ENCODE measurements around the gene TSEN15. TPM values are rescaled to one million over a fixed set of nuclear protein-coding genes. Genes with fewer than 3 reads are reported as not detected.

Gene TSEN15
- total RNA-seq, 1 donor from 2014 or later, result 19.6 TPM

DNA sequence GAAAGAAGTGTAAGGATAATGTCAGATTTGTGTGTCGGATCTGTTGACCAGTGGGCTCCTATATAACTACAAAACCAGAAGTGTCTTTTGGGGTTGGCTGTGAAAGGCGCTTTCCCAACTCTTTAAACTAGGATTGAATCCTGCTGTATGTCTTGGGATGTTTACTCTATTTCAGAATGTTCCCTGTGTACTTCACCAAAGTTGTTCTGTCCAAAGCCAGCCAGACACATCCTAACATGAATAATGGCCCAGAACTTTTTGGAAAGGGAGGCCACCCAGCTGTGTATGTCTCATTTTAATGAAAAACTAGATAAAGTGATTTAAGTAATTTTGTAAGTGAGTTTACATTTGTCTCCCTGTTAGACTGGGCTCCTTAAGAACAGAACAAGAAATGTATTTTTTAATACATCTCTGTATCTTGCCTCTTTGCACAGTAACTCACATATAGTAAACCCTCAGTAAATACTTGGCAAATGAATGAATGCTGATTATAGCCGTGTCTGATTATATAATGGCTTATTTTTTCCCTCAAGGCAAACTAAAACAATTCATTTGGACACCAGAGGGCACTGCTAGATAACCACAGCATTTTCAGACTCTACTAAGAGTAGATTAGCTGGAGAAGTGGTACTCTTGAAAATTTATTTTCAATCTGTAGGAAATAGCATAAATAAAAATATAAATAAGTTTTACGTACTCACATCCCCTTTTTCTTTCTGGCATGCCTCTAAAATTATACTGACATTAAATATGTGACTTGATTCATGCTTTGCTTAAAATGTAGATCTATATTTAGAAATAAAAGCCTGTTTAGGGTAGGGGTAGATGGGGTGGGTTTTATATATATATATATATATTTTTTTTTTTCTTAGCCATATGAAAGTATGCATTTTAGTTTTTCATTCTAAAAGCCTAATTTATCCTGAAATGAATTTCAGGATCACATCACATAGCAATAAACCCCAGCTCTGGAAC, 23.8 kb downstream of the TSEN15 start:
- TF ChIP-seq, protein P1, sequence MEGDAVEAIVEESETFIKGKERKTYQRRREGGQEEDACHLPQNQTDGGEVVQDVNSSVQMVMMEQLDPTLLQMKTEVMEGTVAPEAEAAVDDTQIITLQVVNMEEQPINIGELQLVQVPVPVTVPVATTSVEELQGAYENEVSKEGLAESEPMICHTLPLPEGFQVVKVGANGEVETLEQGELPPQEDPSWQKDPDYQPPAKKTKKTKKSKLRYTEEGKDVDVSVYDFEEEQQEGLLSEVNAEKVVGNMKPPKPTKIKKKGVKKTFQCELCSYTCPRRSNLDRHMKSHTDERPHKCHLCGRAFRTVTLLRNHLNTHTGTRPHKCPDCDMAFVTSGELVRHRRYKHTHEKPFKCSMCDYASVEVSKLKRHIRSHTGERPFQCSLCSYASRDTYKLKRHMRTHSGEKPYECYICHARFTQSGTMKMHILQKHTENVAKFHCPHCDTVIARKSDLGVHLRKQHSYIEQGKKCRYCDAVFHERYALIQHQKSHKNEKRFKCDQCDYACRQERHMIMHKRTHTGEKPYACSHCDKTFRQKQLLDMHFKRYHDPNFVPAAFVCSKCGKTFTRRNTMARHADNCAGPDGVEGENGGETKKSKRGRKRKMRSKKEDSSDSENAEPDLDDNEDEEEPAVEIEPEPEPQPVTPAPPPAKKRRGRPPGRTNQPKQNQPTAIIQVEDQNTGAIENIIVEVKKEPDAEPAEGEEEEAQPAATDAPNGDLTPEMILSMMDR (IDR thresholded peaks at IDR 0.05; ENCODE audit: unreplicated experiment), result peak; percentile 64
- Mint-ChIP-seq H3K27me3 (ENCODE audit: unreplicated experiment) (no peaks in the 10 kb centered on the region), H3K4me1 (ENCODE audit: unreplicated experiment) (no peaks in the 10 kb centered on the region), H3K4me3 (ENCODE audit: unreplicated experiment) (no peak overlapping the region), H3K27ac (ENCODE audit: unreplicated experiment) (no peak overlapping the region), H3K36me3 (ENCODE audit: low read depth, unreplicated experiment) (no peaks in the 10 kb centered on the region), H3K9me3 (ENCODE audit: unreplicated experiment) (no peaks in the 10 kb centered on the region)
- DNase-seq (ENCODE audit: low spot score), result peak; percentile 33

DNA sequence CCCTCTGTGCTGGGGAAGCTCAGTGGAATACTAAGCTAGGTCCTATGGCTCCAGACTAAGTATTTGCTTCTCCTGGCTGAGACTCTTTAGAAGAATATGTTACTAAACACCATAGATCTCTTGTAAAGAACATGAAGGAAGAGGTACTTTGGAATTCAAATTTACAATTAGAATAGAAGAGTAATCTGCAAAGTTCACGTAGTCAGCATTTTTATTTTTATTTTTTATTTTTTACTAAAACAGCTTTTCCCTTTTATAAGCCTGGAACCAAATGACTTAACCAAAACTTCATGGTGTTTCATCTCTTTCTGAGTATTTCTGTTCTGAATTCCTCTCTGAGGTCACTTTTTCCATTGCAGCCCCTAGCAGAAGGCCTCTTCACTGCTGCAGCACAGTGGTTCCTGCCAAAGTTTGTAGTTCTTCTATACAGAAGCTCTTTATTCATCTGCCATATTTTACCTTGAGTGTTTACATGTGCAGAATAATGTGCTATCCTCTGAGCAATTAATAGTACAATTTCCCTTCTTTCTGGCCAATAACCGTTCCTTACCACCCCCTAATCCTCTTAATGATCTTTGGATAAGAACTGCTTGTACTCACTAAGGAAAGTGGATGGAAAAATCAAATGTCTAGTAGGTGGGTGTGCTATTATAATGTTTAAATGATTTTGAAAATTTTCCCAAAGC, 27.2 kb downstream of the TSEN15 start:
- no peak for DNase-seq (ENCODE audit: low spot score)
- Mint-ChIP-seq H3K4me3 (ENCODE audit: unreplicated experiment) (no peak overlapping the region), H3K27ac (ENCODE audit: unreplicated experiment) (no peak overlapping the region), H3K27me3 (ENCODE audit: unreplicated experiment) (no peaks in the 10 kb centered on the region), H3K9me3 (ENCODE audit: unreplicated experiment) (no peaks in the 10 kb centered on the region), H3K4me1 (ENCODE audit: unreplicated experiment) (no peaks in the 10 kb centered on the region), H3K36me3 (ENCODE audit: low read depth, unreplicated experiment) (no peaks in the 10 kb centered on the region)
- TF ChIP-seq, protein P1 (IDR thresholded peaks at IDR 0.05; ENCODE audit: unreplicated experiment), result no peak

DNA sequence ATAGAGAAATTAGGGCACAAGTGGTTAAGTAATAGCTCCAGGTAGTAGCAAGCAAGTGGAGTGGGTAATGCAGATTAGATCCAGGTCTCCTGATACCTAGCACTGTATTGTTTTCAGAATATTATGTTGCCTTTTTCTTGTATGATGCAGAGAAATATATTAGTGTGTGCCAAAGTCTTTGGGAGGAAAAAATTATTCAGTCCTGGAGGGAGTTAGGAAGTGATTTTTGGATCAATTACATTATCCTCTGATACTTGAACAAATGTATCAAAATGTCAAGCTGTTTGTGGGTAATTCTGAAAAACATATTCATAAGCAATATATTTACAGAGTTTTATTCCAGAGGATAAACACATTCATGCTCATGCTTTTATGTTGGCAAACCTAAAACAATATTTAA, 28.8 kb downstream of the TSEN15 start:
- no peak for DNase-seq (ENCODE audit: low spot score)
- Mint-ChIP-seq H3K4me1 (ENCODE audit: unreplicated experiment) (no peaks in the 10 kb centered on the region), H3K4me3 (ENCODE audit: unreplicated experiment) (no peak overlapping the region), H3K27me3 (ENCODE audit: unreplicated experiment) (no peaks in the 10 kb centered on the region), H3K9me3 (ENCODE audit: unreplicated experiment) (no peaks in the 10 kb centered on the region), H3K27ac (ENCODE audit: unreplicated experiment) (no peak overlapping the region), H3K36me3 (ENCODE audit: low read depth, unreplicated experiment) (no peaks in the 10 kb centered on the region)
- TF ChIP-seq, protein P1 (IDR thresholded peaks at IDR 0.05; ENCODE audit: unreplicated experiment), result no peak

DNA sequence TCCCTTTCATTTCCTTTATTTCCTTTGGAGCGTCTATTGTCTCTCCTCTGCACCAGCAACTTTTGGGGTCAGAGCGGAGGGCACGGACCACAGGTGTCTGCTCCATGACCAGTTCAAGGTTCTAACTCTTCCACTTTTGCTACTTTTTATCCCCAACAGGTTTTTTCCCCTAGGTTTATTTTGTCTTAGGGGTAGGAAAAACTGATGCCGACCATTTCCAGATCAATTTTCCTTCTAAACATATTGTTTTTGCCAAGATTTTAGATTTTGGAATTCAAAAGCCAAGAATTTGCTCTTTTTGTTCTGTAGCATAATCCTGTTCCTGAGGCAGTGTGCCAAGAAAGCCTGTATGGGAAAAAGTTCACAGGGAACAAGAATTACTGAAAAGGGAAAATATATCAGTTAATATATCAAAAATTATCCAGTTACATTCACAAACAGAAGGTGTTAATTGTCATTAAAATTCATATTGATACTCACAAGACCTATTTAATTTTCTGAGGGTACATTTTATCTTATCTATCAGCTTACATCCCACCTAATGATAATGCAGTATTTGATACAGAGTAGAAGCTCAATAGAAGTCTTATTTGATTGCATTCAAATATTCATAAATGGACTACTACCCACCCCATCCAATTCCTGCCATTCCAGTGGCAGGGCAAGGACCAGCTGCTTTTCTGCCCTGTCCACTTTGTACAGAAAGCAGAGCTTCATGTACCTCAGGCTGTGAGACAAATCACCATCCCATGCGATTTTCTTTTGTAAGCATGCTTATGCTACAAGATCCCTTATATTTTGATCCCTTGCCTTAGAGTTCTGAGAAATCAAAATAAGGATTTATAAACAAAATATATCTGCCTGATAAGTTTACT, 31.2 kb downstream of the TSEN15 start:
- Mint-ChIP-seq H3K4me1 (ENCODE audit: unreplicated experiment) (peaks cover 3% of the 10 kb centered on the region), H3K9me3 (ENCODE audit: unreplicated experiment) (no peaks in the 10 kb centered on the region), H3K27me3 (ENCODE audit: unreplicated experiment) (no peaks in the 10 kb centered on the region), H3K27ac (ENCODE audit: unreplicated experiment) (no peak overlapping the region), H3K36me3 (ENCODE audit: low read depth, unreplicated experiment) (no peaks in the 10 kb centered on the region), H3K4me3 (ENCODE audit: unreplicated experiment) (no peak overlapping the region)
- TF ChIP-seq, protein P1 (IDR thresholded peaks at IDR 0.05; ENCODE audit: unreplicated experiment), result no peak
- no peak for DNase-seq (ENCODE audit: low spot score)
